Measurements from ENCODE around the gene LCA5. TPM values are rescaled to one million over a fixed set of nuclear protein-coding genes. Genes with fewer than 3 reads are reported as not detected.
A peak's percentile ranks its signal among the peaks of the same experiment; 100 is the strongest.
"Not testable (repeated sequence)": the region's sequence is repeated elsewhere in the genome, so short reads cannot be mapped to it uniquely, and the experiment has no call there.

The LCA5 gene
- total RNA-seq, 1 experiment from 2014 or later: 2.3 TPM

- Histone ChIP-seq H3K27me3 (ENCODE audit: control insufficient read depth, insufficient read depth, low read length) (no peaks in the 10 kb centered on the region), H3K36me3 (replicated peaks; ENCODE audit: control insufficient read depth, insufficient read depth, low read length) (no peaks in the 10 kb centered on the region), H3K4me3 (ENCODE audit: insufficient read depth, low read depth, low read length) (no peak overlapping the region)
- DNase-seq: no peak
These were observed 11.1 kb upstream of the LCA5 start for GRCh38 chr6:79548304-79548703.

- H3K4me3 ChIP-seq (ENCODE audit: insufficient read depth, low read depth, low read length): no peak overlapping the region
- H3K27me3 ChIP-seq (ENCODE audit: control insufficient read depth, insufficient read depth, low read length): no peaks in the 10 kb centered on the region
- no peak for DNase-seq
- no peaks in the 10 kb centered on the region for H3K36me3 ChIP-seq (replicated peaks; ENCODE audit: control insufficient read depth, insufficient read depth, low read length)
These were observed 9.0 kb upstream of the LCA5 start for GRCh38 chr6:79546186-79546585.

GRCh38 chr6:79544939-79545450 is 7.8 kb upstream of the LCA5 start:
- Histone ChIP-seq H3K4me3 (ENCODE audit: insufficient read depth, low read depth, low read length) (no peak overlapping the region), H3K27me3 (ENCODE audit: control insufficient read depth, insufficient read depth, low read length) (no peaks in the 10 kb centered on the region), H3K36me3 (replicated peaks; ENCODE audit: control insufficient read depth, insufficient read depth, low read length) (no peaks in the 10 kb centered on the region)
- peak; percentile 80 for DNase-seq

- H3K36me3 ChIP-seq (replicated peaks; ENCODE audit: control insufficient read depth, insufficient read depth, low read length): no peaks in the 10 kb centered on the region
- no peak for DNase-seq
- H3K27me3 ChIP-seq (ENCODE audit: control insufficient read depth, insufficient read depth, low read length): no peaks in the 10 kb centered on the region
- H3K4me3 ChIP-seq (ENCODE audit: insufficient read depth, low read depth, low read length): no peak overlapping the region
These were observed 7.2 kb upstream of the LCA5 start for GRCh38 chr6:79544299-79544927.

- no peak for DNase-seq
- Histone ChIP-seq H3K4me3 (ENCODE audit: insufficient read depth, low read depth, low read length) (no peak overlapping the region), H3K36me3 (replicated peaks; ENCODE audit: control insufficient read depth, insufficient read depth, low read length) (no peaks in the 10 kb centered on the region), H3K27me3 (ENCODE audit: control insufficient read depth, insufficient read depth, low read length) (no peaks in the 10 kb centered on the region)
These were observed 6.7 kb upstream of the LCA5 start for GRCh38 chr6:79543886-79544285.

GRCh38 chr6:79543411-79543810 is 6.2 kb upstream of the LCA5 start:
- H3K27me3 ChIP-seq (ENCODE audit: control insufficient read depth, insufficient read depth, low read length): no peaks in the 10 kb centered on the region
- no peaks in the 10 kb centered on the region for H3K36me3 ChIP-seq (replicated peaks; ENCODE audit: control insufficient read depth, insufficient read depth, low read length)
- no peak overlapping the region for H3K4me3 ChIP-seq (ENCODE audit: insufficient read depth, low read depth, low read length)
- DNase-seq: no peak

GRCh38 chr6:79538106-79538971 is 1.1 kb upstream of the LCA5 start:
- Histone ChIP-seq H3K4me3 (ENCODE audit: insufficient read depth, low read depth, low read length) (peak overlapping the region; percentile 65), H3K36me3 (replicated peaks; ENCODE audit: control insufficient read depth, insufficient read depth, low read length) (no peaks in the 10 kb centered on the region), H3K27me3 (ENCODE audit: control insufficient read depth, insufficient read depth, low read length) (no peaks in the 10 kb centered on the region)
- peak; percentile 10 for DNase-seq

- no peaks in the 10 kb centered on the region for H3K27me3 ChIP-seq (ENCODE audit: control insufficient read depth, insufficient read depth, low read length)
- DNase-seq: no peak
These were observed 661 bp downstream of the LCA5 start for GRCh38 chr6:79536585-79536953.

GRCh38 chr6:79529567-79529966 is 7.7 kb downstream of the LCA5 start:
- not testable (repeated sequence) for DNase-seq; H3K27me3 ChIP-seq (ENCODE audit: control insufficient read depth, insufficient read depth, low read length); H3K36me3 ChIP-seq (replicated peaks; ENCODE audit: control insufficient read depth, insufficient read depth, low read length); H3K4me3 ChIP-seq (ENCODE audit: insufficient read depth, low read depth, low read length)

More at GRCh38 chr6:79536585-79536953, 661 bp downstream of the LCA5 start:
- H3K36me3 ChIP-seq (replicated peaks; ENCODE audit: control insufficient read depth, insufficient read depth, low read length): no peaks in the 10 kb centered on the region
- H3K4me3 ChIP-seq (ENCODE audit: insufficient read depth, low read depth, low read length): peak overlapping the region; percentile 65

GRCh38 chr6:79526897-79527296 is 10.3 kb downstream of the LCA5 start:
- H3K27me3 ChIP-seq (ENCODE audit: control insufficient read depth, insufficient read depth, low read length): no peaks in the 10 kb centered on the region
- H3K36me3 ChIP-seq (replicated peaks; ENCODE audit: control insufficient read depth, insufficient read depth, low read length): no peaks in the 10 kb centered on the region
- no peak for DNase-seq
- no peak overlapping the region for H3K4me3 ChIP-seq (ENCODE audit: insufficient read depth, low read depth, low read length)

- H3K27me3 ChIP-seq (ENCODE audit: control insufficient read depth, insufficient read depth, low read length): no peaks in the 10 kb centered on the region
- no peak overlapping the region for H3K4me3 ChIP-seq (ENCODE audit: insufficient read depth, low read depth, low read length)
- no peaks in the 10 kb centered on the region for H3K36me3 ChIP-seq (replicated peaks; ENCODE audit: control insufficient read depth, insufficient read depth, low read length)
- DNase-seq: no peak
These were observed 11.7 kb downstream of the LCA5 start for GRCh38 chr6:79525272-79526100.

- no peak overlapping the region for H3K4me3 ChIP-seq (ENCODE audit: insufficient read depth, low read depth, low read length)
- H3K36me3 ChIP-seq (replicated peaks; ENCODE audit: control insufficient read depth, insufficient read depth, low read length): no peaks in the 10 kb centered on the region
- no peak for DNase-seq
- no peaks in the 10 kb centered on the region for H3K27me3 ChIP-seq (ENCODE audit: control insufficient read depth, insufficient read depth, low read length)
These were observed 13.2 kb downstream of the LCA5 start for GRCh38 chr6:79524065-79524464.

GRCh38 chr6:79522609-79523008 is 14.6 kb downstream of the LCA5 start:
- Histone ChIP-seq H3K27me3 (ENCODE audit: control insufficient read depth, insufficient read depth, low read length) (no peaks in the 10 kb centered on the region), H3K4me3 (ENCODE audit: insufficient read depth, low read depth, low read length) (no peak overlapping the region), H3K36me3 (replicated peaks; ENCODE audit: control insufficient read depth, insufficient read depth, low read length) (no peaks in the 10 kb centered on the region)
- no peak for DNase-seq

GRCh38 chr6:79520534-79520933 is 16.7 kb downstream of the LCA5 start:
- no peaks in the 10 kb centered on the region for H3K27me3 ChIP-seq (ENCODE audit: control insufficient read depth, insufficient read depth, low read length)
- H3K36me3 ChIP-seq (replicated peaks; ENCODE audit: control insufficient read depth, insufficient read depth, low read length): no peaks in the 10 kb centered on the region
- no peak for DNase-seq
- H3K4me3 ChIP-seq (ENCODE audit: insufficient read depth, low read depth, low read length): no peak overlapping the region
